OCI-LY3 (cell line): ENCODE data around the gene ADORA1.
A peak's percentile ranks its signal among the peaks of the same experiment; 100 is the strongest.

Experiments
- H2AFZ ChIP-seq: fragments of 200-600, 300-600 bp; shearing (Covaris generic); 2 replicates; pipeline ENCODE4 v1.6.0; 2014; ENCODE audit warnings: antibody characterized with exemption, low read depth, low read length
- H3K27ac ChIP-seq: fragments of 200-600, 300-600 bp; sonication (generic); 2 replicates; pipeline ENCODE4 v1.5.1; 2014; ENCODE audit warnings: mild to moderate bottlenecking, low read length, moderate library complexity, mixed read lengths
- H3K27me3 ChIP-seq: fragments of 200-600, 300-600 bp; sonication (generic); 2 replicates; pipeline ENCODE4 v1.6.1; 2014; ENCODE audit warnings: low read depth, low read length, mixed read lengths
- H3K36me3 ChIP-seq: fragments of 200-600, 300-600 bp; sonication (generic); replicated peaks from 2 replicates; pipeline ENCODE3; 2014; ENCODE audit warnings: low read depth, low read length, mixed read lengths
- H3K4me1 ChIP-seq: fragments of 300-600, 200-600 bp; sonication (generic); 2 replicates; pipeline ENCODE4 v1.6.1; 2014; ENCODE audit warnings: low read length, mixed read lengths
- H3K4me2 ChIP-seq: fragments of 200-600, 300-600 bp; sonication (generic); 2 replicates; pipeline ENCODE4 v1.6.1; 2014; ENCODE audit warnings: low read length, mixed read lengths
- H3K4me3 ChIP-seq: fragments of 300-600, 200-600 bp; sonication (generic); 2 replicates; pipeline ENCODE4 v1.5.1; 2014; ENCODE audit warnings: antibody characterized with exemption, mild to moderate bottlenecking, low read length, moderate library complexity
- H3K79me2 ChIP-seq: fragments of 300-600, 200-600 bp; shearing (Covaris generic); 2 replicates; pipeline ENCODE4 v1.6.1; 2014; ENCODE audit warnings: mild to moderate bottlenecking, low read length, mixed read lengths
- H3K9ac ChIP-seq: fragments of 300-600, 200-600 bp; shearing (Covaris generic); 2 replicates; pipeline ENCODE4 v1.6.0; 2014; ENCODE audit warnings: mild to moderate bottlenecking, low read length, moderate library complexity
- H3K9me3 ChIP-seq: fragments of 200-600, 300-600 bp; shearing (Covaris generic); 2 replicates; pipeline ENCODE4 v1.6.1; 2014; ENCODE audit warnings: low read length, mixed read lengths; ENCODE audit not compliant: insufficient read depth
- H4K20me1 ChIP-seq: fragments of 200-600, 300-600 bp; sonication (generic); 2 replicates; pipeline ENCODE4 v1.6.1; 2016; ENCODE audit warnings: low read length, mixed read lengths; ENCODE audit not compliant: insufficient read depth
- EZH2phosphoT487 ChIP-seq: fragments of 200-600 bp; shearing (Covaris generic); IDR thresholded peaks from 2 replicates; pipeline ENCODE4 v1.6.1; 2018; ENCODE audit warnings: antibody characterized with exemption, mixed run types, low read depth
- TF ChIP-seq, protein P1 (sequence below): fragments of 200-600, 300-600 bp; sonication (generic); IDR thresholded peaks from 2 replicates; pipeline ENCODE4 v1.5.1; 2014; ENCODE audit warnings: antibody characterized with exemption, low read length, low read depth

Gene ADORA1

DNA sequence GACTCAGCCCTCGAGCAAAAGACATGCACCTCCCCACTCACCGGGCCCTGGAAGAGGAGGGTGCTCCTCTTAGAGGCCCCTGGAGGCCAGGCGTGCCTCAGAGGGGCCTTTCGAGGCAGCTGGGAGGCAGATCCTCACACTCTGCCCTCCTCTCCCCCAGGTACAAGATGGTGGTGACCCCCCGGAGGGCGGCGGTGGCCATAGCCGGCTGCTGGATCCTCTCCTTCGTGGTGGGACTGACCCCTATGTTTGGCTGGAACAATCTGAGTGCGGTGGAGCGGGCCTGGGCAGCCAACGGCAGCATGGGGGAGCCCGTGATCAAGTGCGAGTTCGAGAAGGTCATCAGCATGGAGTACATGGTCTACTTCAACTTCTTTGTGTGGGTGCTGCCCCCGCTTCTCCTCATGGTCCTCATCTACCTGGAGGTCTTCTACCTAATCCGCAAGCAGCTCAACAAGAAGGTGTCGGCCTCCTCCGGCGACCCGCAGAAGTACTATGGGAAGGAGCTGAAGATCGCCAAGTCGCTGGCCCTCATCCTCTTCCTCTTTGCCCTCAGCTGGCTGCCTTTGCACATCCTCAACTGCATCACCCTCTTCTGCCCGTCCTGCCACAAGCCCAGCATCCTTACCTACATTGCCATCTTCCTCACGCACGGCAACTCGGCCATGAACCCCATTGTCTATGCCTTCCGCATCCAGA lies 37.7 kb downstream of the ADORA1 start:
- TF ChIP-seq, protein P1, sequence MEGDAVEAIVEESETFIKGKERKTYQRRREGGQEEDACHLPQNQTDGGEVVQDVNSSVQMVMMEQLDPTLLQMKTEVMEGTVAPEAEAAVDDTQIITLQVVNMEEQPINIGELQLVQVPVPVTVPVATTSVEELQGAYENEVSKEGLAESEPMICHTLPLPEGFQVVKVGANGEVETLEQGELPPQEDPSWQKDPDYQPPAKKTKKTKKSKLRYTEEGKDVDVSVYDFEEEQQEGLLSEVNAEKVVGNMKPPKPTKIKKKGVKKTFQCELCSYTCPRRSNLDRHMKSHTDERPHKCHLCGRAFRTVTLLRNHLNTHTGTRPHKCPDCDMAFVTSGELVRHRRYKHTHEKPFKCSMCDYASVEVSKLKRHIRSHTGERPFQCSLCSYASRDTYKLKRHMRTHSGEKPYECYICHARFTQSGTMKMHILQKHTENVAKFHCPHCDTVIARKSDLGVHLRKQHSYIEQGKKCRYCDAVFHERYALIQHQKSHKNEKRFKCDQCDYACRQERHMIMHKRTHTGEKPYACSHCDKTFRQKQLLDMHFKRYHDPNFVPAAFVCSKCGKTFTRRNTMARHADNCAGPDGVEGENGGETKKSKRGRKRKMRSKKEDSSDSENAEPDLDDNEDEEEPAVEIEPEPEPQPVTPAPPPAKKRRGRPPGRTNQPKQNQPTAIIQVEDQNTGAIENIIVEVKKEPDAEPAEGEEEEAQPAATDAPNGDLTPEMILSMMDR = no peak
- TF ChIP-seq EZH2phosphoT487 = no peak
- no peak overlapping the region for H3K9ac ChIP-seq
- H3K27ac ChIP-seq = no peak overlapping the region
- H4K20me1 ChIP-seq = no peaks in the 10 kb centered on the region
- no peak overlapping the region for H2AFZ ChIP-seq
- H3K4me2 ChIP-seq = no peak overlapping the region
- peaks cover 65% of the 10 kb centered on the region for H3K27me3 ChIP-seq
- no peak overlapping the region for H3K4me3 ChIP-seq
- no peaks in the 10 kb centered on the region for H3K79me2 ChIP-seq
- no peaks in the 10 kb centered on the region for H3K9me3 ChIP-seq
- H3K36me3 ChIP-seq = no peaks in the 10 kb centered on the region
- H3K4me1 ChIP-seq = peaks cover 5% of the 10 kb centered on the region

DNA sequence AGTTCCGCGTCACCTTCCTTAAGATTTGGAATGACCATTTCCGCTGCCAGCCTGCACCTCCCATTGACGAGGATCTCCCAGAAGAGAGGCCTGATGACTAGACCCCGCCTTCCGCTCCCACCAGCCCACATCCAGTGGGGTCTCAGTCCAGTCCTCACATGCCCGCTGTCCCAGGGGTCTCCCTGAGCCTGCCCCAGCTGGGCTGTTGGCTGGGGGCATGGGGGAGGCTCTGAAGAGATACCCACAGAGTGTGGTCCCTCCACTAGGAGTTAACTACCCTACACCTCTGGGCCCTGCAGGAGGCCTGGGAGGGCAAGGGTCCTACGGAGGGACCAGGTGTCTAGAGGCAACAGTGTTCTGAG lies 38.3 kb downstream of the ADORA1 start:
- Histone ChIP-seq H2AFZ (no peak overlapping the region), H3K9me3 (no peaks in the 10 kb centered on the region), H3K4me2 (no peak overlapping the region), H3K27ac (no peak overlapping the region), H3K36me3 (no peaks in the 10 kb centered on the region), H3K4me3 (no peak overlapping the region), H3K4me1 (peaks cover 5% of the 10 kb centered on the region), H3K79me2 (no peaks in the 10 kb centered on the region), H4K20me1 (no peaks in the 10 kb centered on the region), H3K9ac (no peak overlapping the region), H3K27me3 (peaks cover 60% of the 10 kb centered on the region)
- TF ChIP-seq, protein P1 = no peak
- TF ChIP-seq EZH2phosphoT487 = no peak

DNA sequence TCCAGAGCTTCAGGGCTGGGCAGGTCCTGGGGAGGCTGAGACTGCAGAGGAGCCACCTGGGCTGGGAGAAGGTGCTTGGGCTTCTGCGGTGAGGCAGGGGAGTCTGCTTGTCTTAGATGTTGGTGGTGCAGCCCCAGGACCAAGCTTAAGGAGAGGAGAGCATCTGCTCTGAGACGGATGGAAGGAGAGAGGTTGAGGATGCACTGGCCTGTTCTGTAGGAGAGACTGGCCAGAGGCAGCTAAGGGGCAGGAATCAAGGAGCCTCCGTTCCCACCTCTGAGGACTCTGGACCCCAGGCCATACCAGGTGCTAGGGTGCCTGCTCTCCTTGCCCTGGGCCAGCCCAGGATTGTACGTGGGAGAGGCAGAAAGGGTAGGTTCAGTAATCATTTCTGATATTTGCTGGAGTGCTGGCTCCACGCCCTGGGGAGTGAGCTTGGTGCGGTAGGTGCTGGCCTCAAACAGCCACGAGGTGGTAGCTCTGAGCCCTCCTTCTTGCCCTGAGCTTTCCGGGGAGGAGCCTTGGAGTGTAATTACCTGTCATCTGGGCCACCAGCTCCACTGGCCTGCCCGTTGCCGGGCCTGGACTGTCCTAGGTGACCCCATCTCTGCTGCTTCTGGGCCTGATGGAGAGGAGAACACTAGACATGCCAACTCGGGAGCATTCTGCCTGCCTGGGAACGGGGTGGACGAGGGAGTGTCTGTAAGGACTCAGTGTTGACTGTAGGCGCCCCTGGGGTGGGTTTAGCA lies 38.8 kb downstream of the ADORA1 start:
- no peaks in the 10 kb centered on the region for H4K20me1 ChIP-seq
- no peak overlapping the region for H3K4me2 ChIP-seq
- no peak overlapping the region for H3K9ac ChIP-seq
- no peak overlapping the region for H2AFZ ChIP-seq
- TF ChIP-seq, protein P1 = peak; percentile 51
- TF ChIP-seq EZH2phosphoT487 = no peak
- H3K36me3 ChIP-seq = no peaks in the 10 kb centered on the region
- no peaks in the 10 kb centered on the region for H3K79me2 ChIP-seq
- H3K27me3 ChIP-seq = peaks cover 56% of the 10 kb centered on the region
- H3K27ac ChIP-seq = no peak overlapping the region
- peaks cover 5% of the 10 kb centered on the region for H3K4me1 ChIP-seq
- no peaks in the 10 kb centered on the region for H3K9me3 ChIP-seq
- no peak overlapping the region for H3K4me3 ChIP-seq

DNA sequence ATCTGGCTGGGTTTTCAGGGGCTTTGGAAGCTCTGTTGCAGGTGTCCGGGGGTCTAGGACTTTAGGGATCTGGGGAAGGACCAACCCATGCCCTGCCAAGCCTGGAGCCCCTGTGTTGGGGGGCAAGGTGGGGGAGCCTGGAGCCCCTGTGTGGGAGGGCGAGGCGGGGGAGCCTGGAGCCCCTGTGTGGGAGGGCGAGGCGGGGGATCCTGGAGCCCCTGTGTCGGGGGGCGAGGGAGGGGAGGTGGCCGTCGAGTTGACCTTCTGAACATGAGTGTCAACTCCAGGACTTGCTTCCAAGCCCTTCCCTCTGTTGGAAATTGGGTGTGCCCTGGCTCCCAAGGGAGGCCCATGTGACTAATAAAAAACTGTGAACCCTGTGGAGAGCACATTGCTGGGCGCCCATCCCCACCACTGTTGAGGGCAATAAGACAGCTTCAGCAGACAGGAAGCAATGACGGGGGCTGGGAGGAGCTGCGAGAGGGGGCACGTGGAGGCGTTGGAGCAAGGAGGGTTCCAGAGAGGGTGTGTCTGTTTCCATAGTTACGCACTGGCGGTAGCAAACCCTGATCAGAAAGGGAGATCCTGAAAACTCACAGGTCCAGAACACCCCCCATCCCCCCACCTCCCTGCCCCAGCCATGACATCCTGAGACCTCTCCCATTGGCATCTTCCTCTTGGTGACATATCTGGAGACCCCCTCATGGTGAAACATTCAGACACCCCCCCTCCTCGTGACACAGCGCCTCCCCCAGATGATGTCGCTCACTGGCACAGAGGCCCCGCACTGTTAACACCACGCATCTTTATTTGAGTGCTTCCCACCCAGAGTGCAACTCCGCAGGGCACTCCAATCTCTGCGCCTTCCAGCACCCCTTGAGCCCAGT lies 39.7 kb downstream of the ADORA1 start:
- no peaks in the 10 kb centered on the region for H3K9me3 ChIP-seq
- no peak overlapping the region for H2AFZ ChIP-seq
- H3K4me1 ChIP-seq = peaks cover 5% of the 10 kb centered on the region
- no peak overlapping the region for H3K27ac ChIP-seq
- no peaks in the 10 kb centered on the region for H4K20me1 ChIP-seq
- H3K27me3 ChIP-seq = peaks cover 50% of the 10 kb centered on the region
- no peak overlapping the region for H3K4me2 ChIP-seq
- no peaks in the 10 kb centered on the region for H3K79me2 ChIP-seq
- no peak overlapping the region for H3K9ac ChIP-seq
- no peaks in the 10 kb centered on the region for H3K36me3 ChIP-seq
- TF ChIP-seq, protein P1 = no peak
- no peak for TF ChIP-seq EZH2phosphoT487
- no peak overlapping the region for H3K4me3 ChIP-seq
